ENCODE data around the gene EIF4G3.
A peak's percentile ranks its signal among the peaks of the same experiment; 100 is the strongest.
"Not testable (repeated sequence)": the region's sequence is repeated elsewhere in the genome, so short reads cannot be mapped to it uniquely, and the experiment has no call there.

The EIF4G3 gene

DNA sequence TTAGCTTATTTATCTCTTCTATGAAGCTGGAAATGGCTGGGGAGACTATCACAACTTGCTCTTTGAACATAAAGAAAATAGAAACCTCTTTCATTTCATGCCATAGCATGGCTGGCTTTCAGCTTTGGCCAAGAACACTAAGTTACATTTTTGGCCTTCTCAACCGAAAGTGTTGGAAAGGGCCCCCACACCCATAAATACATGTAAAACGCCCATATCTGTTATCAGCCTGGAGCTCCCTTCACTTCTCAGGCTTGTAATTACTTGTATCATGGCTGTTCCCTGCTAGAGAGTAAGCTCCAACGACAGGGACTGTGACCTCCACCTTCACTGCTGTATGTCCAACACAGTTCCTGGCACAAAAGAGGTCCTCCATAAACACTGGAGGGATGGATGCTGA is 12.7 kb upstream of the EIF4G3 start:
- no peak for DNase-seq (ENCODE audit: low read depth in 2 of 2)

DNA sequence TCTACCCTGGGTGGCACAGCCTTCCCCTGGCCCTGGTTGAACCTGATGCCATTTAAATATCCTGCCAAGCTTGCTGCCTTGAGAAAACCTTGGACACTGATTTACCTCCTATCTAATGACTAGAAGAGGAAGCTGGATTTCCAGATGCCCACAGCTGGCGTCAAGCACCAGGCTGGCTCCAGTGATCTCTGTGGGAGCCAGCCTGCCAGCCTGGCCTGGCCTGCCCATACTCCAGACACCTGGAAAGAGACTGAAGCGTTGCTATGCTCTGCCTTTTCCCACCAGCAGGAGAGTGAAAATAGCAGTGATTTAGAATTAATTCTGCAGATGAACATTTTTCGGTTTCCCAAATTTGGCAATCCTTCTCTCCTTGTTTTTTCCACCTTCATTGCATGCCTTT is 11.5 kb upstream of the EIF4G3 start:
- DNase-seq (ENCODE audit: low read depth in 2 of 2) = no peak

DNA sequence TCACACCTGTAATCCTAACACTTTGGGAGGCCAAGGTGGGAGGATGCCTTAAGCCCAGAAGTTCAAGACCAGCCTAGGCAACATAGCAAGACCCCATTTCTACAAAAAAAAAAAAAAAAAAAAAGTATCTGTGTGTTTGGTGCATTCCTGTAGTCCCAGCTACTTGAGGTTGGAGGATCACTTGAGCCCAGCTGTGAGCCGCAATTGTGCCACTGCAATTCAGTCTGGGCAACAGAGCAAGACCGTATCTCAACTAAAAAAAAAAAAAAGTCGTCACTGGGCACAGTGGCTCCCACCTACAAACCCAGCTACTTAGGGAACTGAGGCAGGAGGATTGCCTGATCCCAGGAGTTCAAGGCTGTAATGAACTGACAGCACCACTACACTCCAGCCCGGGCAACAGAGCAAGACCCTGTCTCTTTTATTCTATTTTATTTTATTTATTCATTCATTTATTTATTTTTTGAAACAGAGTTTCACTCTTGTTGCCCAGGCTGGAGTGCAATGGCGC is 8.6 kb upstream of the EIF4G3 start:
- no peak for DNase-seq (ENCODE audit: low read depth in 2 of 2)

DNA sequence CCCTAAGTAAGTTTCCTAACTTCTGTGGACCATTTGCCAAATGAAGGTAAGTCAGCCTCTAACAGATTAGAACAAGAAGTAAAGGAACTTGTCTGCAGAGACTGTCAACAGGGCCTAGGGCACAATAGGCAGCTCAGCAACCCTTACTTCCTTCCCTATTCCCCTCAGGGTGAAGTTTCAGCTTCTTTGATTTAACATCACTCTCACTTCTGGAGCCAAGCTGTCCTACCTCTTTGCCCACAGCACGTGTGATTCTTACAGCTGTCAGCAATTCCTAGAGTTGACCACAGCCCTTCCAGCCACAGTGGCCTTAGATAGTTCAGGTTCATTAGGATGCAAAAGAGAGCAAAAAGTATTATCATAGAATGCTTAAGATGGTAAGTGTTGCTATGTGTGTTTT is 7.6 kb upstream of the EIF4G3 start:
- DNase-seq (ENCODE audit: low read depth in 2 of 2) = no peak

GRCh38 chr1:21182181-21182731 is 5.6 kb upstream of the EIF4G3 start:
- DNase-seq (ENCODE audit: low read depth in 2 of 2) = no peak

DNA sequence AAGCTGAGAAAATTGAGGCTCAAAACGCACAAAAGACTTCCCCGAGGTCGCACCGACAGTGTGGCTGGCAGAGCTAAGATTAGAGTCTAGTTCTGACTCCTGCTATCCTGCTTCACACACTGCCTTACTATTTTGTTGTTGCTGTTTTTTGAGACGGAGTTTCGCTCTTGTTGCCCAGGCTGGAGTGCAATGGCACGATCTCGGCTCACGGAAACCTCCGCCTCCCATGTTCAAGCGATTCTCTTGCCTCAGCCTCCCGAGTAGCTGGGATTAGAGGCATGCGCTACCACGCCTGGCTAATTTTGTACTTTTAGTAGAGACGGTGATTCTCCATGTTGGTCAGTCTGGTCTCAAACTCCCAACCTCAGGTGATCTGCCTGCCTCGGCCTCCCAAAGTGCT is 1.6 kb upstream of the EIF4G3 start:
- DNase-seq (ENCODE audit: low read depth in 2 of 2) = not testable (repeated sequence)

- peak; percentile 0 to 23 for DNase-seq (ENCODE audit: low read depth in 2 of 2)
These were observed 771 bp downstream of the EIF4G3 start for GRCh38 chr1:21175670-21176581.

DNA sequence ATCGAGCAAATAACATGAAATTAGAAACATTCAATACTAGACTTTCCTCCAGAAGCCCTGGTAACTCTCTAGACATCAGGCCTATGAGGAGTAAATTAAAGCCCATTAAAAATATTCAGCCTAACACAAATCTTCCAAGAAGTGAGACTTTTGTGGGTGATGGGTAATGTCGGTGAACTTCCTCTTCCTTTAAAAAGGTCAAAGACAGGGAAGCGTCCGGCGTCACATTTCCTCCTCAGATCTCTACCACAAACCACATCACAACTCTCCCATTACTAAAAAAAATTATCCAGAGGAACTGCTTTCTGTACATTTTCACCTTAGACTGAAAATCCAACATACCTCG is 1.4 kb downstream of the EIF4G3 start:
- DNase-seq (ENCODE audit: low read depth in 2 of 2) = no peak

DNA sequence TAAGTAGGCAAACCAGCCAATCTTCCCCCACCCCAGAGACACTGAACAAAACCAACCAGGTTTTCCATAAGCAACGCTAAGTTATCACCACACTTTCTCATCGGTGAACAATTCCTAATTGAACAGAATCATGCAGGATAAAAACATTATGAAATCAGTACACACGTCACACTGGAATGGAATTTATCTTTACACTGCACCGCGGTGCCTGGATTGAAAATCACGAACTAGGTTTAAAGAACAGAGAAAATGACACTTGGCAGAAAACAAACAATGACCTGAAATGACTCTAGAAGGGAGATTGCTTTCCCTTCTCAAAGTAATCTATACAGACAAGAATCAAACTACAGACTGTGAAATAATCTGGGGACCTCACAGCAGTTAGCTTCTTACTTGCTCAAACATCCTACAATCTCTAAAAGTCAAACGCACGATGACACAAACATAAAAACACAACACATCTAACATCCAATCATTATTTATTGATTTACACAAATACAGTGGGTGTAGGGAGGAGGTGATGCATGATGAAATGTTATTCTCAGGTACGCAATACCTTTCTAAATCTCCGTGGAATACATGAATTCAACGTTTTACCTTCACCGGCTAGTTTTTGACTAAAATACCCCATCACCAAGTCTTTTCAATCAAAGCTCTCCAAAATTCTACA is 1.9 kb downstream of the EIF4G3 start:
- no peak for DNase-seq (ENCODE audit: low read depth in 2 of 2)

- DNase-seq (ENCODE audit: low read depth in 2 of 2) = no peak
These were observed 2.5 kb downstream of the EIF4G3 start for GRCh38 chr1:21174230-21174629.

- not testable (repeated sequence) for DNase-seq (ENCODE audit: low read depth in 2 of 2)
These were observed 3.6 kb downstream of the EIF4G3 start for GRCh38 chr1:21173096-21173495.

DNA sequence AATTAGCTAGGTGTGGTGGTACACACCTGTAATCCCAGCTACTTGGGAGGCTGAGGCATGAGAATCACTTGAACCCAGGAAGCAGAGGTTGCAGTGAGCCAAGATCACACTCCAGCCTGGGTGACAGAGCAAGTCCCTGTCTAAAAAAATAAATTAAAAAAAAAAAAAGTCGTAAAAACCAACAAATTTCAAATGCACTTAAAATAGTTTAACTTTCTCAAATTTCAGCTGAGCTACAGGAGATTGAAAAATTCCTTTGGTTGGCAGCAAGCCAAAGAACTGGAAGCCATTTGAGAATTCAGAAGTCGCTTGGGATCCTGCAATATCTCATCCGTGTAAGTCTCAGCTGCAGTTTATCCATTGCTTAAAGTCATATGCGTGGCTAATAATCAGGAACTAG is 5.9 kb downstream of the EIF4G3 start:
- not testable (repeated sequence) for DNase-seq (ENCODE audit: low read depth in 2 of 2)

GRCh38 chr1:21168444-21168843 is 8.3 kb downstream of the EIF4G3 start:
- no peak for DNase-seq (ENCODE audit: low read depth in 2 of 2)

DNA sequence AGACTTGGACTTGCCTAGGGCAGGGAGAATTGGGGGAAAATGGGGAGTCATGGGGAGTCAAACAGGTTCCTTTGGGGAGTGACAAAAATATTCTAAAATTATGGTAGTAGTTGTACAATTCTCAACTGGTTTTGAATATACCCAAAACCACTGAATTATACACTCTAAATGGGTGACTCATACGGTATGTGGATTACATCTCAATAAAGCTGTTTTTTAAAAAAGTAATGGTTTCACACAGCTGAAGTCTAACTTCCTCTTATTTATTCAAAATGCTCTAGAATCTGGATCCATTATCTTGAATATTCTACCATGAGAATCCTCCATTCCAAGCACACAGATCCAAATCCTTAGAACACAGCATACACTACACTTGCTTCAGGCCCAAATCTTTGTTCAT is 11.1 kb downstream of the EIF4G3 start:
- no peak for DNase-seq (ENCODE audit: low read depth in 2 of 2)

- no peak for DNase-seq (ENCODE audit: low read depth in 2 of 2)
These were observed 11.6 kb downstream of the EIF4G3 start for GRCh38 chr1:21165076-21165475.

- DNase-seq (ENCODE audit: low read depth in 2 of 2) = no peak
These were observed 12.4 kb downstream of the EIF4G3 start for GRCh38 chr1:21164266-21164665.

DNA sequence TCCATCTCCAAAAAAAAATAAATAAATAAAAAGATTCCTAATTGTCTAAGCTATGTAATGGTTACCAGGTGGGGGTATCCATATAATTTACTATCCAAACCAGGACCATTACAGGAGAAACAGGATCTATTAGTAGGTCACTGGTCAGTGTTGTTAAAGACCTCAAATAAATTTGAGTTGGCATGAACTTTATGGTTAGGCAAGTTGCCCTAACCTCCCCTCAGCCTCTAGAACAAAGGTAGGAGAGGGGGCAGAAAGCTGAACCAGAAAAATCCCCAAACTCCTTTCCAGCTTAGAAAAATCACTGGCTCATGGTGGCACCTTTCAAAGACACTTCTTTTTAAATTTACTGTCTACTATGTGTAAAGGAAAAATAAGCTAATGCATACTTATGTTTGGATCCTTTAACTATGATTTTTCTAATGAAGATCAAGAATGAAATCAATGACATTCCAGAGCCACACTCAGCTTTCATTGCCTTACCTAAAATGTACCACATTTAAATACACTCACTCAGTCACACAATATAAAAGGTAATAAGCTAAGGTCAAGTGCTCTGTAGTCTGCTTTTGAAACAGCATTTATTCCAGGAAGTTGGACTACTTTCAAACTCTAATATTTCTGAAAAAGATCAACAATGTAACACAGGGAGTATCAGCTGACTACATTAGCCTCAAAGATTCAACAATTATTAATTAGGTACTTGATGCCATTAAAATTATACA is 13.8 kb downstream of the EIF4G3 start:
- DNase-seq (ENCODE audit: low read depth in 2 of 2) = no peak

DNA sequence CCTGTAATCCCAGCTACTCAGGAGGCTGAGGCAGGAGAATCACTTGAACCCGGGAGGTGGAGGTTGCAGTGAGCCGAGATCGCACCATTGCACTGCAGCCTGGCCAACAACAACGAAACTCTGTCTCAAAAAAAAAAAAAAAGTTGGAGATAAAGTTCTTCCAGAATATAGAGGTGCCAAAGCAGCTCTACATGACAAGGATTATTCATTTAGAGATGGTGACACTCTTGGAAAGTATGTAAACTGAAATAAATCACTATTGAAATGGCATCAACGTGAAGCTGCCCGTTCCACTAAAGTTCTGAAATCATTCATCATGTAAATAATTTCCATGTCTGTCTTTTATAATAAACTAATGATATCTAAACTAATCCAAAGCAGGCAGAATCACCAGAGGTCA is 14.9 kb downstream of the EIF4G3 start:
- no peak for DNase-seq (ENCODE audit: low read depth in 2 of 2)

DNA sequence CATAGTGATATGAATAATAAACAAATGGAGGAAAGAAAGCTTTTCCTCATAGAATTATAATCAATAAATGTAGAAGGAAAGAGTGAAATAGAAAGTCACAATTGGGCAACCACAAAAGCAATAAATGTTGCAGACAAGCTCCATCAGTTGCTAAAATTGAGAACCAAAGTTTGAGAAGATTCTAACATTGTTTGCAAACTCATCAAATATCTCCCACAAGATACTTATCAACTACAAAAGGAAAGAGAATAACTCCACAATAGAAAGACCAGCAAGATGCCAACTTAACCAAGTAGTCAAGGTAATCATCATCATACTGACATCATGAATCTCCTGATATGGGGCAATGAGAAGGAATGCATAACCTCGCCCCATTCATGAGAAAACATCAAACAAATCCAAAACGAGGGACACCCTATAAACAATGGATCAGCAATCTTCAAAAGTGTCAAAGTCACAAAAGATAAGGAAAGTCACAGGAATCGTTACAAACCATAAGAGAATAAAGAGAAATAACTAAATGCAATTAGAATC is 16.4 kb downstream of the EIF4G3 start:
- no peak for DNase-seq (ENCODE audit: low read depth in 2 of 2)

DNA sequence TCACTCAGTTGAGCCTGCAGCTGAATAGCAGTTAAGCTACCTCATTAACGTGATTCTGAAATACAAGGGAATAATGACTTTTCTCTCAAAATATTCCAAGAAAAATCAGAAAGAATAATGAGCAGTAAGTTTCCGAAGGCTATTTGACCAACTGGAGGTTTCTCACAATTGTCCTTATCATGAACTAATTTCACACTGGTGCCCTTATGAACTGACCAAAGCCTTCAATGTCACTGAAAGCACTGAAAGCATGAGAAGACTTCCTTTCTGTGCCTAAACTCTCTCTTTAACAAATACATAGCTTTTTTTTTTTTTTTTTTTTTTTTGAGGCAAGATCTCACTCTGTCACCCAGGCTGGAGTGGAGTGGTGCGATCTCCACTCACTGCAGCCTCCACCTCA is 18.8 kb downstream of the EIF4G3 start:
- DNase-seq (ENCODE audit: low read depth in 2 of 2) = no peak

DNA sequence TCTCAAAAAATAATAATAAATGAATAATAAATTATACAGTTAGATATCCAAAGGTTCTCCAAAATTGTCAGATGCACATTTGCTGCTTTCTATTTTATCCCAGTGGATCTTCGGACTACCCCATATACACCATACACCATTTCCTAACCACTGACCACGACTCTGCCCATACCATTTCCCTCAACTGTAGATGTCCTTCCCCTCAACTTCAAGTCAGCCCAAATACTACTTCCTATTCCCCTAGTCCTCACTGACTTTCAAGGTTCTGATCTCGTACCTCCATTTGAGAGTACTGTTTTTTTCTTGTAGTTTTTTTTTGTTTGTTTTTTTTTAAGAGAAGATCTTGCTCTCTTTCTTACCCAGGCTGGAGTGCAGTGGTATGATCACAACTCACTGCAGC is 19.6 kb downstream of the EIF4G3 start:
- no peak for DNase-seq (ENCODE audit: low read depth in 2 of 2)

- no peak for DNase-seq (ENCODE audit: low read depth in 2 of 2)
These were observed 20.7 kb downstream of the EIF4G3 start for GRCh38 chr1:21156019-21156418.

Data from stimulated activated CD4-positive, alpha-beta T cell treated with anti-CD3 and anti-CD28 coated beads, Interleukin-1b, Interleukin-23, amount 100 ng/mL, for 1 hour (primary cell).